ENCODE measurements around the gene OR8A1.

DNA sequence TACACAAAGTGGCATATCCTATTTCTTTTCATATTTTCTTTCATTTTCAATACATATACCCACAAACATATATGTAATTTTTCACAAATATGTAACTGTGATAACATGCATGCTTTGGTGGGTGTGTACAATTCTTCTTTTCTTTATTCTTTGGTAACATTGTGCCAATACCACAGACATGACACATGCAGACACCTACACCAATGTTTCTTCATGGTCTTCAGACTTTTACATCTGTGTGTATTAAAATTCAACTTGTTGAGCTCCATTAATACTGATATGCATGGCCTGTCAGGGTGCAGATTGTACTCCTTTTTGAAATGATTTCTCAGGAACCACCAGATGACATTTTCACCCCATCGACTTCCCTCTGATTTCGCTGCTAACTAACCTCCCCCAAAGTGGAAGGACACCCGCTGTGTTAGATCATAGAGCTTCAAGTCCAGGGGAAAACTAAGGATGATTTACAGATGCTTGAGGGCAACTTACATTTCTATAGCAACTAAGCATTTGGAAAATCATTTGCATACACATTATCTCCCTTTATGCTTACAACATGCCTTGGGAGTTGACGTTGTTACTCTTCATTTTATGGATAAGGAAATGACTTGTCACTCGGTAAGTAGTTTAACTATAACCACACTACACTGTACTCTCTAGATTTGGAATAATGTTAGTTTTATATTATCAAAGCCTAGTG, 31.0 kb downstream of the OR8A1 start:
- TF ChIP-seq, protein P1, sequence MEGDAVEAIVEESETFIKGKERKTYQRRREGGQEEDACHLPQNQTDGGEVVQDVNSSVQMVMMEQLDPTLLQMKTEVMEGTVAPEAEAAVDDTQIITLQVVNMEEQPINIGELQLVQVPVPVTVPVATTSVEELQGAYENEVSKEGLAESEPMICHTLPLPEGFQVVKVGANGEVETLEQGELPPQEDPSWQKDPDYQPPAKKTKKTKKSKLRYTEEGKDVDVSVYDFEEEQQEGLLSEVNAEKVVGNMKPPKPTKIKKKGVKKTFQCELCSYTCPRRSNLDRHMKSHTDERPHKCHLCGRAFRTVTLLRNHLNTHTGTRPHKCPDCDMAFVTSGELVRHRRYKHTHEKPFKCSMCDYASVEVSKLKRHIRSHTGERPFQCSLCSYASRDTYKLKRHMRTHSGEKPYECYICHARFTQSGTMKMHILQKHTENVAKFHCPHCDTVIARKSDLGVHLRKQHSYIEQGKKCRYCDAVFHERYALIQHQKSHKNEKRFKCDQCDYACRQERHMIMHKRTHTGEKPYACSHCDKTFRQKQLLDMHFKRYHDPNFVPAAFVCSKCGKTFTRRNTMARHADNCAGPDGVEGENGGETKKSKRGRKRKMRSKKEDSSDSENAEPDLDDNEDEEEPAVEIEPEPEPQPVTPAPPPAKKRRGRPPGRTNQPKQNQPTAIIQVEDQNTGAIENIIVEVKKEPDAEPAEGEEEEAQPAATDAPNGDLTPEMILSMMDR (IDR thresholded peaks at IDR 0.05) = no peak
- TF ChIP-seq EP300 (IDR thresholded peaks at IDR 0.05) = no peak
